ENCODE results near the gene PTPRT.

Gene PTPRT

GRCh38 chr20:43096126-43096930 lies 93.4 kb downstream of the PTPRT start:
- DNase-seq: no peak

DNA sequence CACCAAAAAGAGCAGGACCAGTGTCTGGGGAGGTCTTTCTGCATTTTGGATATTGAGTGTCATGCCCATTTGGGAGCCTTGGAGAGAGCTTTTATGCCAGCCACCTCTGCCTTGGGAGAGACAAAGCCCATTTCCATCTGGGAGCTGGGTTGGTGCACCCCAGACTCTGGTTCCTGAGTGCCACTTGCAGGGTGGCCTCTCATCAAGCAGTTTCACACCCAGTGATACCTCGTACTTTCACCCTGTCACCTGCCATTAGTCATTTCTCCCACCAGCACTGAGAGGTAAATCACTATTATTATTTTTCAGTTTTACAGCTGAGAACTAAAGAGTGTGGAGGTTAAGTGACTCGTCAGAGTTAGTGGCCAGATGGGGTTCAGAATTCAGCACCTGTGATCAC lies 94.7 kb downstream of the PTPRT start:
- no peak for DNase-seq

DNA sequence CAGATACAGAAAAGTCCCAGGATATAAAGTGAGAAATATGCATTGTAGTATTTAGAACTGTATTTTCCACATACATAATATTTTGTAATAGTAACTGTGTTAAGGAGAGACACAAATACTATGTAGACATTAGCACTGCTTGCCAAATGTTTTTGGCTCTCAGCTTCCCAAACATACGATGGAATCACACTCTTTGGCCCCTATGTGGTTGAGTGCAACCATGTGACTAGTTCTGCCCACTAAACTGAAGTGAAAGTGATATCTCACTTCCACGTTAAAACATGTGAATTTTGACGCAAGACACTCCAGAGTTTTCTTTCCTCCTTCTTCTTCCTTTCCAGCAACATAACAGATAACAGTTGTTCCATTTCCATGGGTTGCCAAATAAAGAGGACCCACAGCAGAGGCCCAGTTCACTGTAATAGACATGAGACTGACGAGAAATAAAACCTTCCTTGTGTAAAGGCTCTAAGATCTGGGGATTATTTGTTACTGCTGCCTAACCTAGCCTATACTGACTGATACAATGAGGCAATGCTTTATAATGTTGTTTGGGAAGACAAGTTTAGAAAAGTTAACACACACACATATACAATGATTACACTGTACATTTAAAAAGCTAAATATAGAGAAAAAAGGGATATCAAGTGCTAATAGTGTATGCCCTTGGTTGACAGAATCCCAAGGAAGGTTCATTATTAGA lies 97.2 kb downstream of the PTPRT start:
- no peak for DNase-seq

DNA sequence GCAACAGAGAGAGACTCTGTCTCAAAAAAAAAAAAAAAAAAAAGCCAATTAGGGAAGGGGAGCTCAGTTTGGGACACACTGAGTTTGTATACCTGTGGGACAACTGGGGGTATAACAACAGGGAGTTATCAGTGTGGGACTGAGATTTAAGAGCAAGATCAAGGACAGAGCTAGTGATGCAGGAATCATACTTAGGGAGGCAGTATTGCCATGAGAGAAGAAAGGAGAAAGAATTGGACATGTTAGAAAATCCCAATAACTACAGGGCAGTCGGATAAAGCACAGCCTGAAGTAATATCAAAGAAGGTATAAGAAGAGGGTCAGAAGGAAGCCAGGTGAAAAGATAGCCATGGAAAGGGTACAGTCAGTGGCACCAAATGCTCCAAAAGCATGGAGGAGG lies 121.2 kb downstream of the PTPRT start:
- no peak for DNase-seq

DNA sequence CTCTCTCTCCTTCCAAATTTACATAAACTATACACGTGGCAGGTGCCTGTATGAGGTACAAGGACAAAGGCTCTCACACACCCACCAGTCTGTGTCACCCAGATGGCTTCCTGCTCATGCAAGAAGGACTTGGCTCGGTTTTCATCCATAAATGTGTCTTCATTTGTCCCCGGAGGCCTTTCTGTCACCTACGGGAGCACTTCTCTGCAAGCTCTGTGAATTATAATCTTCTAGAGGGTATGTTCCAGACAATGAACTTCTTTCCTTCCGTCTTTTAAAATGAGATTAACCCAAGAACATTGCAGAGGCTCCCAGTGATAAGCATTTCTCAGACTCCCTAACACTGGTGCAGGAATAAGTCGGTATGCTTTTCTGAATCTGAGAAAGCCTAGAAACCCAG lies 123.6 kb downstream of the PTPRT start:
- DNase-seq: no peak

- DNase-seq: no peak
These were observed 124.4 kb downstream of the PTPRT start for GRCh38 chr20:43065299-43065698.

DNA sequence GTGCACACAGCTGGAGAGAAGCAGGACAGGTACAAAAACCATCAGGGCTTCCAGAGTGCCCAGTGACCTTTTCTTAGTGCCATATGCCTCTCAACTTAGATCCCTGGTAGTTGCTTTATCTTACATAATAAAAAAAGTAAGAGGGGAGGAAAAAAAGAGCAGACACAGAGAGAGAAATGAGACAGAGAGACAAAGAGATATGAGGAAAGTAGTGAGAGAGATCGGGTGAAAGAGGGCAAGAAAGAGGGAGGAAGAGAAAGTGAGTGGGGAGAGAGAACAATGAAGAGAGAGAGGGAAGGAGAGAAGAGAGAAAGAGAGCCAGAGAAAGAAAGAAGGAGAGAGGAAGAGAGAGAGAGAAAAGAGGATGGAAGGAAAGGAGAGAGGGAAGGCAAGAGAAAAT lies 131.6 kb downstream of the PTPRT start:
- DNase-seq: no peak

DNA sequence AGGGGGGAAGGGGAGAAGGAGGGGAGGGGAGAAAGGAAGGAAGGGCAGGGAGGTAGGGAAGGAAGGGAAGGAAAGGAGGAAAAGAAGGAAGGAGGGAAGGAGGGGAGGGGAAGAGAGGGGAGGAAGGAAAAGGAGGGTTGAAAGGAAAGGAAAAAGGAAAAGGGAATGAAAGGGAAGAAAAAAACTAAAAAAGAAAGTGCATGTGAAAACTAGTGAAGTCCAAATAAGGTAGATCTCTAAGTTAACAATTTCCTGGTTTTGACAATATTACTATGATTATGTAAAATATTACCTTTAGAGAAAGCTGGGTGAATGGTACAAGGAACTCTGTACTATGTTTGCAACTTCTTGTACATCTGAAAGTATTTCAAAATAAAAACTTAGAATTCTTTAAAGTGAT lies 132.4 kb downstream of the PTPRT start:
- DNase-seq: no peak

- no peak for DNase-seq
These were observed 134.4 kb downstream of the PTPRT start for GRCh38 chr20:43055181-43055884.

DNA sequence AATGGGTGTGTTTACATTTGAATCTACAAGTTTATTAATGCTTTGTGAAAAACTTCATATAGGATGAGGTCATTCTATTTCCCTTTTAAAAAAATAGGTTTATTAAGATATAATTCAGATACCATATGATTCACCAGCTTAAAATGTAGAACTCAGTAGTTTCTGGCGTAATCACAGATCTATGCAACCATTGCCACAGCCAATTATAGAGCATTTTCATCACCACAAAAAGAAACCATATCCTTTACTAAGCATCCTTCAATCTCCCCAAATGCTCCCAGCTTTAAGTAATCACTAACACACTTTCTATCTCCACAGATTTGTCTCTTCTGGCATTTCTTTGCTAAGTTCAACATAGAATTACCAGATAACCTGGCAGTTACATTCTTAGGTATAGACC lies 137.2 kb downstream of the PTPRT start:
- no peak for DNase-seq

GRCh38 chr20:43046966-43047365 lies 142.7 kb downstream of the PTPRT start:
- no peak for DNase-seq

- DNase-seq: no peak
These were observed 145.8 kb downstream of the PTPRT start for GRCh38 chr20:43043887-43044286.

- DNase-seq: no peak
These were observed 149.3 kb downstream of the PTPRT start for GRCh38 chr20:43040427-43040826.

- no peak for DNase-seq
These were observed 151.9 kb downstream of the PTPRT start for GRCh38 chr20:43037605-43038309.

DNA sequence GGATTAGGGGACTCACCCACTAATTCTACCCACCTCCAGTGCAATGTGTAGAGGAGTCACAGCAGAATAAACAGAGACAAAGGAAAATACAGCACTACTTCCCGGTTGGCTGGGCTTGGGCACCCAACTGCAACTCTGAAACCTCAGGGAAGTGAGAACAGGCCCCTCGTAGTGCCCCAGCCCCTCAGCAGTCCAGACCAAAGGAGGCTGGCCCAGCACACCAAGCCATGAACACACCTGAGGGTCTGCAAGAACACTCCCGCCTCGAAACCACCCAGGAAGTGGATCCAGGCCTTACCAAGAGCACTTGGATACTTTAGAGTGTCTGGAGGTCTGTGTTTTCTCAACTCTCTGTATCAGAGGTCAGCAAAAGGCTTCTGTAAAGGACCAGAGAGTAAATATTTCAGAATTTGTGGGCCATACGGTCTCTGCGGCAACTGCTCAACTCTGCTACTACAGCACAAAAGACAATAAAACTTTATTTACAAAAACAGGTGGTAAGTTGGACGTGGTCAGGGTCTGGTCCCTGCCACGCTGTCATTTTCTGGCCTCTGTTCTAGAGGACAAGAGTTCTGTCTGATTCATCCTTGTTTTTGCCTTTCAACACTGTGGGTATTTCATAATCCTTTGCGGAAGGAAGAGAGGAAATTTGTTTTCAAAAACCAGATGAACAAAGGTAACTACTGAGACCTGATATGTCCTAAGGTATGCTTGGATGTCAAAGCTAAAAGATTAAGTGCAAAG lies 154.6 kb downstream of the PTPRT start:
- DNase-seq: no peak

GRCh38 chr20:43032459-43032858 lies 157.2 kb downstream of the PTPRT start:
- DNase-seq: no peak

- no peak for DNase-seq
These were observed 160.5 kb downstream of the PTPRT start for GRCh38 chr20:43029176-43029575.

GRCh38 chr20:43028470-43028869 lies 161.2 kb downstream of the PTPRT start:
- no peak for DNase-seq

DNA sequence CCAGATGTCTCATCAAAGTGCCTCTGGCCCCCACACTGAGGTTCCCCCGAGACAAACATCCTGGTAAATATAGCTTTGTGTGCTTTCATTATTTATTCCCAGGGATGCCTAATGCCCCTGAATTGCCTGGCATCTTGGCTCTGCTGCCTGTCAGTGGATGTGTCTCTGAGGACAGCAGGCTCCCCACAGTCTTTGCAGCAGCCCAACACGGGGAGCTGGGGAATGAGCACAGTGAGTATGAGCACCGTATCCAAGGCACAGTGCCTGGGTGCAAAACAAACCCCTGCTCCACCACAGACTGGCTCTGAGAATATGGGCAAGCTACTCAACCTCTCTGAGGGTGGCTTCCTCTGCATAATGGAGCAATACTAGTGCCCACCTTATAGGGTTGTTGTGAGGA lies 165.9 kb downstream of the PTPRT start:
- no peak for DNase-seq

DNA sequence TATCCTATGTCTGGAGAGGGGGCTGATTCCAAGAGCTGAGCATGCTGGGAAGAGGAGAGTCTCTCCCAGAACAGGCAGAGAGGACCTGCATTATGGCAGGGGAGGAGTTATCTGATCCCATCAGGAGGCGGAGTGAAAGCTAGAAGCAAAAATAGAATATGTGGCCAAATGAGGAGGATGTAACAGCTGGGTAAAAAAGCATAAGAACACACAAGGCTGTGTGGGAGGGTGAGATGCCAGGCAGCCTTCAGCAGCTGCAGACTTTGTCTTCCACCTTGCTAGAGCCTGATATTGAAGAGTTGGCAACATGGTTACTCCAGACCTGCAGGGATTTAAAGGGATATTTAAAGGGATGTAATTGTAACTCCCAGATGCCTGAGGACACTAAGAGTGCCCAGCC lies 167.1 kb downstream of the PTPRT start:
- DNase-seq: no peak

DNA sequence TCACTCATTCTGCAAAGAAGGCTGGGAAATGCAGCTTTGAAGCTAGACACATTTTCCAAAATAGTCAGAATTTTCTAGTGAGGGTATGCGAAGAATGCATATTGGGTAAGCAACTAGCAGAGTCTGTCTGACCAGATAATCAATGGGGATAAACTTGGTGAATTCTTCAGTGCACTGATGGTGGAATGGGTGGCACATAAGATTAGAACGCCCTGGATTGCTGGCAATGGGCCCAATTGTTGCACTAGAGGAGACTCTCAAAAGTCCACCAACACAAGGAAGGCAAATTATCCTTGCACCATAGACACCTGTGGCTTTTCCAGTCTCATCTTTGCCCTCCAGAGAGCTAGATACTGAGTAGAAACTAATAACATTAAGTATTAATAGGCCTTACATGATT lies 167.6 kb downstream of the PTPRT start:
- DNase-seq: no peak

DNA sequence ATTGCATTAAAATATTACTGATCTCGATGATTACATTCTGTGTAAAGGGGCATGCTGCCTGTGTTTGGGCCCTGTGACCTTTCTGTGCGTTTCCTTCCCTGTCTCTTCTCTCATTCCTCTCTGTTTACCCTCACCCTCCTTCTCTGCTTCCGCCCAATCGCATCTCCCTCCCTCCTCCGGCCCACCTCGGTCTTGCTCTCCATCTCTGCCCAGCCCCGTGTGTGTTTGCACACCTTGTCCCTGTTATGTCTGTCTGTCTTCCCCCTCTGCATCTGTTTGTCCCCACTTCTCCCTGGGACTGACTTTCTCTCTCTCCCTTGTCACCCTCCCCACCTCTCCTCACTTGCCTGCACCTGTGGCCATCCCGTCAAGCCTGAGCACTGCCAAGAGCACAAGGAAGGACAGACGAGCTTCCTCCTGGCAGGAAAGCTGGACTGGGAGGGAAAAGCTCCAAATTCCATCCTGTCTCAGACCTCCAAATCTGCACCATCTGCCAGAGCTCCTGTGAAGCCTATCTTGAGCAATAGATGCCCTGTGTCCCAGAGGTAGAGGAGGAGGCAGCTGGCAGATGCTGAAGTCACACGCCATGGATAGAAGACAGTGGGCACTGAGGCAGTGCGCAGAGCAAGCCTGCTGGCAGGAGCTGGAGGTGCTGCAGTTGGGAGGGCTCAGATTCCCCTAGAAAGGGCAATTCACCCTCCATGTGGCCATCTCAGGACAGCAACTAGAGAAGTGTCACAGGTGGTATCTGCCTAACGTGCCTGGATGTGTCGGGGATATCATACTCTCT lies 172.3 kb downstream of the PTPRT start:
- no peak for DNase-seq
